ENCODE results near the gene FOXA1. TPM values are rescaled to one million over a fixed set of nuclear protein-coding genes. Genes with fewer than 3 reads are reported as not detected.

Gene FOXA1
- polyA plus RNA-seq (2011; rRNA removed) (0.07 and 0.17 TPM in 2 replicates), polyA minus RNA-seq (2011; rRNA and poly(A)+ RNA removed) (not detected in 2 replicates)

DNA sequence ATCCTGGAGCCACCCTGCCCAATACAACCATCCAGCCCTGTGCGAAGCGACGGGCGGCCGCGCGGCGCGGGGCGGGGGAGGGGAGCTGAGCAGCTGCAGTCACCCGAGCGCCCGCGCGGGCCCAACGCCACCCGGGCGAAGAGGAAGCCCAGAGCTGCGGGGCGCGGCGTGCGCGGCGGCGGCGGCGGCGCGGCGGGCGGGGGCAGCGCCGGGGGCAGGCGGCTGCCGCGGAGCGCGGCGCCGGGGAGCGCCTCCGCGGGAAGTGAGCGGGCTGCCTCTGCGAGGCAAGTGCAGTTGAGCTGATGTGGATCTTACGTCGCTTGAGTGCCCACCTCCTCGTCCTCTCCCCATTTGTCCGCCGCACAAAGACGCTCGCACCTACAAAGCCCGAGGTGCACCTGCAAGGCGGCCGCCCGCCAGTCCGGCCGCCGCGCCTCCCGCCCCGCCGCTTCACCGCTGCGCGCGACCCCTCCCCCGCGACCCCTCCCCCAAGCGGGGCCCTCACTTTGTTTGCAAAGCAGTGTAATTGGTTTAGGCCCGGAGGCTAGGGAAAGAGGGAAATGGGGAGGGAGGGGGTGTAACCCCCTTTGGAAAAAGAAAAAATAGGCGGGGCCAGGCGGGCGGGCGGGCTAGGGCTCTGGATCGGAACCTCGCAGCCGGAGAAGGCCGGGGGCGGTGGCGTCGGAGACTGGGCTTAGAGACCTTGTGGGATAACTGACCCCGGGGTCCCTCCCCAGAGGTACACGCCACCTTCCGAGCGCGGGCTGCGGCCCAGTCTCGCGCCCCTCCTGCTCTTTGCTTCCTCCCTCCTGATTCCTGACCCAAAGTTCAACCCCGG lies at the start of gene FOXA1, which contains the start of gene TTC6:
TSS of gene FOXA1 (minus strand) at position 279 of the 838 bp plus-strand sequence. CDS start at position 2, 277 bp downstream.
TSS of gene TTC6 (plus strand) at position 659 of the 838 bp plus-strand sequence. CDS start 26,436 bp downstream, outside the sequence.
- CTCF ChIA-PET: interaction anchor here (0.5 to 3.9 kb wide), 10 partner anchors 57 to 364 kb away, joined by 3 to 25 read pairs (median 4); no protein-coding TSS in a partner anchor
- no peak for TF ChIP-seq CTCF (IDR thresholded peaks at IDR 0.05; ENCODE audit: low read depth, low read length)
- DNase-seq (ENCODE audit: low read depth, low spot score): no peak
- Histone ChIP-seq H3K27ac (ENCODE audit: low read depth, low read length) (no peak within 1 kb of the TSS), H3K9me3 (ENCODE audit: control insufficient read depth, insufficient read depth, low read length) (peaks cover 27% of the 10 kb centered on the region; the same call in 1 of the 2 replicates), H3K27me3 (ENCODE audit: control insufficient read depth, insufficient read depth, low read length) (peaks cover 83% of the 10 kb centered on the region), H3K4me3 (ENCODE audit: low read depth, low read length) (peak within 1 kb of the TSS; percentile 61)
- POLR2A ChIA-PET: no interaction called here

- POLR2A ChIA-PET: no interaction called here
- DNase-seq (ENCODE audit: low read depth, low spot score): no peak
- Histone ChIP-seq H3K27ac (ENCODE audit: low read depth, low read length) (no peak overlapping the region), H3K9me3 (ENCODE audit: control insufficient read depth, insufficient read depth, low read length) (no peaks in the 10 kb centered on the region), H3K27me3 (ENCODE audit: control insufficient read depth, insufficient read depth, low read length) (no peaks in the 10 kb centered on the region), H3K4me3 (ENCODE audit: low read depth, low read length) (no peak overlapping the region)
- CTCF ChIA-PET: no interaction called here
- no peak for TF ChIP-seq CTCF (IDR thresholded peaks at IDR 0.05; ENCODE audit: low read depth, low read length)
These were observed 48.7 kb upstream of the FOXA1 start for GRCh38 chr14:37643701-37644100.

DNA sequence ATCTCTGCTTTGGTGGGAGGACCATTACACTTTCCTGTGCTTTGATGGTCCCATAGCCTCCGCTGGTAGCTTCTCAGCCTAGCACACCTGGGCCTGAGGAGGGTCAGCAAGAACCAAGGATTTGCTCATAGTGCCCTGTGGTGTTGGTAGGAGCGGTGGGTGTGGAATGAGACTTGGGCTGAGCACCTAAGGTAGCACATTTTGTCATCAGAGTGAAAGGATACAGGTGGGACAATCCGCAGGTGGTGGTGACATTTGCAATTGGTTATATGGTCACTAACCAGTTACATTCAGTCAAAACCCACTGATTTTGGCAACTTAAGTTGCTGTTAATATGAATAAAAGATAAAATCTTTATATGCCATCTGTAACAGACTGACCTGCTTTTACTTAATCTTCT lies 47.1 kb upstream of the FOXA1 start:
- ChIA-PET POLR2A (no interaction called here), CTCF (interaction anchor here (1.1 kb wide), 1 partner anchor 395 kb away, joined by 3 read pairs; no protein-coding TSS in a partner anchor)
- TF ChIP-seq CTCF (IDR thresholded peaks at IDR 0.05; ENCODE audit: low read depth, low read length): no peak
- H3K27ac ChIP-seq (ENCODE audit: low read depth, low read length): no peak overlapping the region
- DNase-seq (ENCODE audit: low read depth, low spot score): no peak
- H3K9me3 ChIP-seq (ENCODE audit: control insufficient read depth, insufficient read depth, low read length): no peaks in the 10 kb centered on the region
- no peak overlapping the region for H3K4me3 ChIP-seq (ENCODE audit: low read depth, low read length)
- H3K27me3 ChIP-seq (ENCODE audit: control insufficient read depth, insufficient read depth, low read length): no peaks in the 10 kb centered on the region

DNA sequence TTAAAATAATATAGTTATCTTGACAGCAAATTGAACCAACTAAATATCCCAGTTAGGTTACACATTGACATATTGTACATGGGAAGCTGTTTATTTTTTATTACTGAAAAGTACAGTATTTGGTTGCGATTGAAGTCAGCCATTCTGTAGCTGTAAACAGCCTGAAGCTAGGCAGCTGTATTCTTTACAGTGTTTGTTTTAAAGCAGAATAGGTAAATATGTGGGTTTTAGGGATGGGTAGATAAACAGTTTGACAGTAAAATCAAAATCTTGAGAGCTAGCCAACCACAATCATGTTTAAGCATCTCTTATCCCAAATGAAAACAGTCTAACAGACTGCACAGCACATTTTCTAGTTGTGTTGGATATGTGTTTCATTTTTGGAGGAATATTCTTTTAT lies 46.1 kb upstream of the FOXA1 start:
- ChIA-PET CTCF (interaction anchor here (1.0 to 1.1 kb wide), 2 partner anchors 394 to 409 kb away, joined by 3 read pairs; no protein-coding TSS in a partner anchor), POLR2A (interaction anchor here (0.5 kb wide), 1 partner anchor 541 kb away, joined by 3 read pairs; no protein-coding TSS in a partner anchor)
- DNase-seq (ENCODE audit: low read depth, low spot score): no peak
- no peak overlapping the region for H3K4me3 ChIP-seq (ENCODE audit: low read depth, low read length)
- no peak for TF ChIP-seq CTCF (IDR thresholded peaks at IDR 0.05; ENCODE audit: low read depth, low read length)
- H3K27me3 ChIP-seq (ENCODE audit: control insufficient read depth, insufficient read depth, low read length): no peaks in the 10 kb centered on the region
- H3K27ac ChIP-seq (ENCODE audit: low read depth, low read length): no peak overlapping the region
- H3K9me3 ChIP-seq (ENCODE audit: control insufficient read depth, insufficient read depth, low read length): no peaks in the 10 kb centered on the region

GRCh38 chr14:37638599-37638998 lies 43.5 kb upstream of the FOXA1 start:
- no peaks in the 10 kb centered on the region for H3K9me3 ChIP-seq (ENCODE audit: control insufficient read depth, insufficient read depth, low read length)
- no peak for DNase-seq (ENCODE audit: low read depth, low spot score)
- POLR2A ChIA-PET: no interaction called here
- CTCF ChIA-PET: no interaction called here
- no peak for TF ChIP-seq CTCF (IDR thresholded peaks at IDR 0.05; ENCODE audit: low read depth, low read length)
- no peak overlapping the region for H3K27ac ChIP-seq (ENCODE audit: low read depth, low read length)
- H3K27me3 ChIP-seq (ENCODE audit: control insufficient read depth, insufficient read depth, low read length): no peaks in the 10 kb centered on the region
- no peak overlapping the region for H3K4me3 ChIP-seq (ENCODE audit: low read depth, low read length)

All from AG04450 (cell line).